HAP-1 (cell line): ENCODE measurements around the gene CMIP.

Experiments used
- DNase-seq, 2 experiments: peaks; one replicate each; pipeline ENCODE4 v3.0.0-alpha.2; 2016 to 2020; ENCODE audit warnings: low spot score in 2 of 2
- H3K27me3 ChIP-seq: fragments of 250-450 bp; sonication (Bioruptor Pico); 2 replicates; pipeline ENCODE4 v1.5.1; 2020; ENCODE audit warnings: low read depth, mild to moderate bottlenecking, moderate library complexity
- H3K36me3 ChIP-seq: fragments of 250-450 bp; sonication (Bioruptor Pico); replicated peaks from 2 replicates; pipeline ENCODE4 v1.5.1; 2020; ENCODE audit warnings: mild to moderate bottlenecking
- H3K4me1 ChIP-seq: fragments of 250-450 bp; sonication (Bioruptor Pico); 2 replicates; pipeline ENCODE4 v1.5.1; 2020; ENCODE audit warnings: mild to moderate bottlenecking
- H3K4me3 ChIP-seq: fragments of 250-450 bp; sonication (Bioruptor Pico); 2 replicates; pipeline ENCODE4 v1.5.1; 2020; ENCODE audit warnings: mild to moderate bottlenecking, moderate library complexity
- H3K9me3 ChIP-seq: fragments of 250-450 bp; sonication (Bioruptor Pico); 2 replicates; pipeline ENCODE4 v1.5.1; 2020; ENCODE audit warnings: mild to moderate bottlenecking, moderate library complexity
- in situ Hi-C: fragments of 300-500 bp; cut with MboI; formaldehyde crosslinking; loops from 3 replicates; pipeline ENCODE4 v1.14.3; 2020; ENCODE audit warnings: low sequenced_read_pairs, inconsistent platforms, mixed read lengths

The CMIP gene

GRCh38 chr16:81549547-81550431, 105.2 kb downstream of the CMIP start:
- no peak overlapping the region for H3K4me3 ChIP-seq
- H3K36me3 ChIP-seq, result no peaks in the 10 kb centered on the region
- no peaks in the 10 kb centered on the region for H3K9me3 ChIP-seq
- H3K4me1 ChIP-seq, result no peaks in the 10 kb centered on the region
- in situ Hi-C loops, result no loop called here
- no peaks in the 10 kb centered on the region for H3K27me3 ChIP-seq
- DNase-seq, result no peak

GRCh38 chr16:81550432-81550808, 105.8 kb downstream of the CMIP start:
- Histone ChIP-seq H3K27me3 (no peaks in the 10 kb centered on the region), H3K36me3 (no peaks in the 10 kb centered on the region), H3K4me3 (no peak overlapping the region), H3K4me1 (no peaks in the 10 kb centered on the region), H3K9me3 (no peaks in the 10 kb centered on the region)
- in situ Hi-C loops, result no loop called here
- no peak for DNase-seq

- Histone ChIP-seq H3K4me1 (no peaks in the 10 kb centered on the region), H3K9me3 (no peaks in the 10 kb centered on the region), H3K27me3 (no peaks in the 10 kb centered on the region), H3K36me3 (no peaks in the 10 kb centered on the region), H3K4me3 (no peak overlapping the region)
- no peak for DNase-seq
- in situ Hi-C loops, result no loop called here
Measured at GRCh38 chr16:81551151-81551808, 106.7 kb downstream of the CMIP start.

GRCh38 chr16:81551821-81552304, 107.3 kb downstream of the CMIP start:
- Histone ChIP-seq H3K36me3 (no peaks in the 10 kb centered on the region), H3K4me1 (no peaks in the 10 kb centered on the region), H3K4me3 (no peak overlapping the region), H3K9me3 (no peaks in the 10 kb centered on the region), H3K27me3 (no peaks in the 10 kb centered on the region)
- no peak for DNase-seq
- in situ Hi-C loops, result no loop called here

- H3K36me3 ChIP-seq, result no peaks in the 10 kb centered on the region
Measured at GRCh38 chr16:81552743-81553079, 108.1 kb downstream of the CMIP start.

GRCh38 chr16:81553080-81553813, 108.6 kb downstream of the CMIP start:
- no peaks in the 10 kb centered on the region for H3K4me1 ChIP-seq
- in situ Hi-C loops, result no loop called here
- no peaks in the 10 kb centered on the region for H3K9me3 ChIP-seq
- no peaks in the 10 kb centered on the region for H3K36me3 ChIP-seq
- no peaks in the 10 kb centered on the region for H3K27me3 ChIP-seq
- no peak for DNase-seq
- H3K4me3 ChIP-seq, result no peak overlapping the region

More at GRCh38 chr16:81552743-81553079, 108.1 kb downstream of the CMIP start:
- Histone ChIP-seq H3K27me3 (no peaks in the 10 kb centered on the region), H3K4me3 (no peak overlapping the region), H3K4me1 (no peaks in the 10 kb centered on the region), H3K9me3 (no peaks in the 10 kb centered on the region)
- in situ Hi-C loops, result no loop called here
- no peak for DNase-seq

- in situ Hi-C loops, result no loop called here
- H3K4me1 ChIP-seq, result no peaks in the 10 kb centered on the region
- no peak for DNase-seq
- no peaks in the 10 kb centered on the region for H3K36me3 ChIP-seq
- H3K27me3 ChIP-seq, result no peaks in the 10 kb centered on the region
- no peak overlapping the region for H3K4me3 ChIP-seq
- H3K9me3 ChIP-seq, result no peaks in the 10 kb centered on the region
Measured at GRCh38 chr16:81553814-81554675, 109.4 kb downstream of the CMIP start.

GRCh38 chr16:81554979-81555378, 110.4 kb downstream of the CMIP start:
- no peaks in the 10 kb centered on the region for H3K9me3 ChIP-seq
- DNase-seq, result no peak
- in situ Hi-C loops, result no loop called here
- H3K4me3 ChIP-seq, result no peak overlapping the region
- H3K27me3 ChIP-seq, result no peaks in the 10 kb centered on the region
- no peaks in the 10 kb centered on the region for H3K4me1 ChIP-seq
- H3K36me3 ChIP-seq, result no peaks in the 10 kb centered on the region

- in situ Hi-C loops, result no loop called here
- no peaks in the 10 kb centered on the region for H3K27me3 ChIP-seq
- no peak overlapping the region for H3K4me3 ChIP-seq
- no peak for DNase-seq
- H3K9me3 ChIP-seq, result no peaks in the 10 kb centered on the region
- H3K36me3 ChIP-seq, result no peaks in the 10 kb centered on the region
- no peaks in the 10 kb centered on the region for H3K4me1 ChIP-seq
Measured at GRCh38 chr16:81555660-81556059, 111.1 kb downstream of the CMIP start.

GRCh38 chr16:81556715-81557284, 112.2 kb downstream of the CMIP start:
- H3K27me3 ChIP-seq, result no peaks in the 10 kb centered on the region
- no peaks in the 10 kb centered on the region for H3K4me1 ChIP-seq
- H3K36me3 ChIP-seq, result no peaks in the 10 kb centered on the region
- no peak for DNase-seq
- no peak overlapping the region for H3K4me3 ChIP-seq
- no peaks in the 10 kb centered on the region for H3K9me3 ChIP-seq
- in situ Hi-C loops, result no loop called here

- no peak for DNase-seq
- Histone ChIP-seq H3K4me3 (no peak overlapping the region), H3K4me1 (no peaks in the 10 kb centered on the region), H3K36me3 (no peaks in the 10 kb centered on the region), H3K27me3 (no peaks in the 10 kb centered on the region), H3K9me3 (no peaks in the 10 kb centered on the region)
- in situ Hi-C loops, result no loop called here
Measured at GRCh38 chr16:81558077-81558443, 113.5 kb downstream of the CMIP start.

GRCh38 chr16:81558444-81559175, 114.0 kb downstream of the CMIP start:
- DNase-seq, result no peak
- Histone ChIP-seq H3K4me1 (no peaks in the 10 kb centered on the region), H3K36me3 (no peaks in the 10 kb centered on the region), H3K9me3 (no peaks in the 10 kb centered on the region), H3K27me3 (no peaks in the 10 kb centered on the region), H3K4me3 (no peak overlapping the region)
- in situ Hi-C loops, result no loop called here
